Endothelial cell (in vitro differentiated cells): Measurements from ENCODE around the gene GBF1. TPM values are rescaled to one million over a fixed set of nuclear protein-coding genes. Genes with fewer than 3 reads are reported as not detected.

ENCODE experiments used
- DNase-seq: peaks from one replicate; pipeline ENCODE4 v3.0.0; 2021; ENCODE audit warnings: low spot score
- H3K27ac Mint-ChIP-seq: one replicate; pipeline ENCODE4 v1.8.0; 2021; ENCODE audit warnings: mixed read lengths, inconsistent platforms; ENCODE audit not compliant: unreplicated experiment
- H3K27me3 Mint-ChIP-seq: one replicate; pipeline ENCODE4 v1.8.0; 2021; ENCODE audit warnings: mild to moderate bottlenecking, moderate library complexity, mixed read lengths, inconsistent platforms; ENCODE audit not compliant: unreplicated experiment
- H3K36me3 Mint-ChIP-seq: one replicate; pipeline ENCODE4 v1.8.0; 2021; ENCODE audit warnings: mild to moderate bottlenecking, low read depth, mixed read lengths, inconsistent platforms; ENCODE audit not compliant: unreplicated experiment
- H3K4me1 Mint-ChIP-seq: one replicate; pipeline ENCODE4 v1.8.0; 2021; ENCODE audit warnings: mild to moderate bottlenecking, mixed read lengths, inconsistent platforms; ENCODE audit not compliant: unreplicated experiment
- H3K4me3 Mint-ChIP-seq: one replicate; pipeline ENCODE4 v1.8.0; 2021; ENCODE audit warnings: mild to moderate bottlenecking, mixed read lengths, inconsistent platforms; ENCODE audit not compliant: unreplicated experiment
- H3K9me3 Mint-ChIP-seq: one replicate; pipeline ENCODE4 v1.8.0; 2021; ENCODE audit warnings: mixed read lengths, inconsistent platforms; ENCODE audit not compliant: unreplicated experiment
- CTCF ChIP-seq: fragments of 200-600 bp; sonication (generic); IDR thresholded peaks from one replicate; pipeline ENCODE4 v1.5.0; 2021; ENCODE audit warnings: antibody characterized with exemption; ENCODE audit not compliant: unreplicated experiment
- total RNA-seq: library from RNA; stranded (reverse); fragmentation: NEBNext Ultra II Directional; extraction: Animal tissue kit (Norgen Biotek cat#: 25700); gene quantifications from one replicate; pipeline ENCODE4 v1.2.1, GENCODE V29; 2021; ENCODE audit not compliant: unreplicated experiment

GBF1 gene
- total RNA-seq, 1 donor from 2014 or later: 45.1 TPM

GRCh38 chr10:102322914-102323313 lies 77.6 kb downstream of the GBF1 start:
- Mint-ChIP-seq H3K9me3 (no peaks in the 10 kb centered on the region), H3K4me1 (peaks cover 4% of the 10 kb centered on the region), H3K36me3 (no peaks in the 10 kb centered on the region), H3K27me3 (no peaks in the 10 kb centered on the region), H3K27ac (no peak overlapping the region), H3K4me3 (no peak overlapping the region)
- DNase-seq: no peak
- no peak for TF ChIP-seq CTCF

- peaks cover 3% of the 10 kb centered on the region for H3K36me3 Mint-ChIP-seq
- H3K9me3 Mint-ChIP-seq: no peaks in the 10 kb centered on the region
- H3K4me1 Mint-ChIP-seq: peaks cover 4% of the 10 kb centered on the region
- H3K27ac Mint-ChIP-seq: no peak overlapping the region
- H3K4me3 Mint-ChIP-seq: no peak overlapping the region
- no peak for TF ChIP-seq CTCF
- H3K27me3 Mint-ChIP-seq: no peaks in the 10 kb centered on the region
- DNase-seq: no peak
These were observed 78.7 kb downstream of the GBF1 start for GRCh38 chr10:102324061-102324460.

- H3K36me3 Mint-ChIP-seq: peaks cover 4% of the 10 kb centered on the region
- no peak for TF ChIP-seq CTCF
- H3K4me1 Mint-ChIP-seq: peaks cover 4% of the 10 kb centered on the region
- no peak for DNase-seq
- H3K27me3 Mint-ChIP-seq: no peaks in the 10 kb centered on the region
- H3K27ac Mint-ChIP-seq: no peak overlapping the region
- no peaks in the 10 kb centered on the region for H3K9me3 Mint-ChIP-seq
- H3K4me3 Mint-ChIP-seq: no peak overlapping the region
These were observed 80.7 kb downstream of the GBF1 start for GRCh38 chr10:102326031-102326430.

- H3K4me3 Mint-ChIP-seq: no peak overlapping the region
- H3K27ac Mint-ChIP-seq: no peak overlapping the region
- H3K4me1 Mint-ChIP-seq: peaks cover 4% of the 10 kb centered on the region
- no peak for TF ChIP-seq CTCF
- no peaks in the 10 kb centered on the region for H3K27me3 Mint-ChIP-seq
- H3K36me3 Mint-ChIP-seq: peaks cover 4% of the 10 kb centered on the region
- DNase-seq: no peak
- no peaks in the 10 kb centered on the region for H3K9me3 Mint-ChIP-seq
These were observed 81.7 kb downstream of the GBF1 start for GRCh38 chr10:102327002-102327401.

- TF ChIP-seq CTCF: no peak
- Mint-ChIP-seq H3K27ac (no peak overlapping the region), H3K4me1 (peaks cover 4% of the 10 kb centered on the region), H3K27me3 (no peaks in the 10 kb centered on the region), H3K4me3 (no peak overlapping the region), H3K9me3 (no peaks in the 10 kb centered on the region), H3K36me3 (peaks cover 7% of the 10 kb centered on the region)
- no peak for DNase-seq
These were observed 82.3 kb downstream of the GBF1 start for GRCh38 chr10:102327641-102328040.
